Subcutaneous adipose tissue (tissue), 4 donors: ENCODE results near the gene PPP1R15A. TPM values are rescaled to one million over a fixed set of nuclear protein-coding genes. Genes with fewer than 3 reads are reported as not detected.

Experiments used
- total RNA-seq, 4 donors: library from RNA; depleted of rRNA; stranded (reverse); fragments of >200 nt; gene quantifications; one replicate each; pipeline ENCODE4 v1.1.0, GENCODE V29; 2016
- TF ChIP-seq, protein P1 (sequence below): fragments of 450-650 bp; IDR thresholded peaks from one replicate; pipeline ENCODE4 v1.5.1; 2016; ENCODE audit warnings: low read depth, mild to moderate bottlenecking, control low read depth, antibody characterized with exemption, moderate library complexity

Gene PPP1R15A
- total RNA-seq, 4 donors from 2014 or later = 30.5 to 81.7 (median 48.3) TPM

DNA sequence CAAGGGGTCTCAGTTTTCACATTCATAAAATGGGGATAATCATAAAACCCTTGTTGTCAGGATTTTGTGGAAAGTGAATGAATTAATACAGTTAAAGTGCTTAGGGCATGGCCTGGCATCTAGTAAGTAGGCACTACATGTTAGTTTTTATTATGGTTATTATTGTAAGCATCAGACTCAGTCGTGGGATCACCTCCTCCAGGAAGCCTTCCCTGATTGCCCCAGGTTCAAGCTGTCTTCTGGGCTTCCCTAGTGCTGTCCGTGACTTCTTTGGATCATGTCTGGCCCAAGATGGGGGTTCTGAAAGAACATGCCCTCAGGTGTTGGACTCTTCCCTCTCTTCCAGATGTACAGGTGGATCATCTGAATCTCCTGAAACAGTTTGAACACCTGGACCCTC is 38.6 kb downstream of the PPP1R15A start:
- TF ChIP-seq, protein P1, sequence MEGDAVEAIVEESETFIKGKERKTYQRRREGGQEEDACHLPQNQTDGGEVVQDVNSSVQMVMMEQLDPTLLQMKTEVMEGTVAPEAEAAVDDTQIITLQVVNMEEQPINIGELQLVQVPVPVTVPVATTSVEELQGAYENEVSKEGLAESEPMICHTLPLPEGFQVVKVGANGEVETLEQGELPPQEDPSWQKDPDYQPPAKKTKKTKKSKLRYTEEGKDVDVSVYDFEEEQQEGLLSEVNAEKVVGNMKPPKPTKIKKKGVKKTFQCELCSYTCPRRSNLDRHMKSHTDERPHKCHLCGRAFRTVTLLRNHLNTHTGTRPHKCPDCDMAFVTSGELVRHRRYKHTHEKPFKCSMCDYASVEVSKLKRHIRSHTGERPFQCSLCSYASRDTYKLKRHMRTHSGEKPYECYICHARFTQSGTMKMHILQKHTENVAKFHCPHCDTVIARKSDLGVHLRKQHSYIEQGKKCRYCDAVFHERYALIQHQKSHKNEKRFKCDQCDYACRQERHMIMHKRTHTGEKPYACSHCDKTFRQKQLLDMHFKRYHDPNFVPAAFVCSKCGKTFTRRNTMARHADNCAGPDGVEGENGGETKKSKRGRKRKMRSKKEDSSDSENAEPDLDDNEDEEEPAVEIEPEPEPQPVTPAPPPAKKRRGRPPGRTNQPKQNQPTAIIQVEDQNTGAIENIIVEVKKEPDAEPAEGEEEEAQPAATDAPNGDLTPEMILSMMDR = no peak

DNA sequence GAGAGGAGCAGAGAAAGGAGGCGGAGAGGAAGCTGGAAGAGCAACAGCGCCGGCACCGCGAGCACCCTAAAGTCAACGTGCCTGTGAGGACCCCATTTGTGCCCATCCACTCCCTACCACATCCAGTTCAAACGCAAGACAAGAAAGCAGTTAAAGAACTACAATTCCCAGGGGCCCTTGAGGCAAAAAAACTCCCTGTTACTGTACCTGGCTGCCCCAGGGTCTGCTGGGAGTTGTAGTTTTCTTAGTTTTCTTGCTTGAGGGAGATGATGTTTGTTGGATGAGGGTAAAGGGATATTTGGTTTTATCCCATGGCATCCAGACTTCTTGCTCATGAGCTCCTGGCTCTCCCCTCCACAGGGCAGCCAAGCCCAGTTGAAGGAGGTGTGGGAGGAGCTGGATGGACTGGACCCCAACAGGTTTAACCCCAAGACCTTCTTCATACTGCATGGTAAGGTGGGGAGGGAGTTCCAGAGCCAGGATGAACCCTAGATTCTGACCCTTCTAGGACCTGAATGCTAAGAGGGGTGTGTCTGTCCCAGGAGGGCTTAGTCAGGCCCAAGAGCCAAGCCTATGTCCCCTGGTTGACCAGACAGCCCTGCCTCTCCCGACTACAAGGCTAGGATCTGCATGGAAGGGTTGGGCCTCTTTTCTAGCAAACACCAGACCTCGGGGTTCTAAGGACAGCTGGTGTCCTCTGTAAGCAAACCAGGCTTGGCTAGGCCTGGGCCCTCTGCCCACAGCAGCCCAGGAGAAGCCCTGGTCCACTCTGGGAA is 41.1 kb downstream of the PPP1R15A start:
- TF ChIP-seq, protein P1 = no peak

DNA sequence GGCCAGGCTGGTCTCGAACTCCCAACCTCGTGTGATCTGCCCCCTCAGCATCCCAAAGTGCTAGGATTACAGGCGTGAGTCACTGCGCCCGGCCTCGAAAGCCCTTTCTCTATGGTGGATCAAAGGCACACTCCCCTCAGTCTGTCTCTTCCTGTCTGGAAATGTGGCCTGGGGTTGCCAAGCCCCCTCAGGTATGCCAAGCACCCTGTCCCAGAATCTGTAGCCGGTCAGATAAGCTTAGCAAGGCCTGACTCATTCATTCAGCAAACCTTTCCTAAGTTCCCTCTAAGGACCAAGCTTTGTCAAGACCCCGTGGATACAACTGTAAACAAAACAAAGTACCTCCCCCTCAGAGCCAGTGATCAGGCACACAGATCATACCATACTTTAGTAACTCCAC is 42.0 kb downstream of the PPP1R15A start:
- TF ChIP-seq, protein P1 = no peak

DNA sequence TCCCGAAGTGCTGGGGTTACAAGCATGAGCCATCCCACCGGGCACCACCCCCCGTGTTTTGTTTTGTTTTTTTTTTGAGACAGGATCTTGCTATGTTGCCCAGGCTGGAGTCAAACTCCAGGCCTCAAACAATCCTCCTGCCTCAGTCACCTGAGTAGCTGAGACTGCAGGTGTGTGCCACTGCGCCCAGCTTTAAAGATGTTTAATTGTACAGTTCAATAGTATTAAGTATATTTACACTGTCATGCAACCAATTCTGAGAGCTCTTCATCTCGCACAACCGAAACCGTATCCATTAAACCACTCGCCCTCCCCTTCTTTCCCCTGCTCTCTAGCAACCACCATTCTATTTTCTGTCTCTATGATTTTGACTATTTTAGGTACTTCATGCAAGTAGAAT is 43.5 kb downstream of the PPP1R15A start:
- TF ChIP-seq, protein P1 = no peak

DNA sequence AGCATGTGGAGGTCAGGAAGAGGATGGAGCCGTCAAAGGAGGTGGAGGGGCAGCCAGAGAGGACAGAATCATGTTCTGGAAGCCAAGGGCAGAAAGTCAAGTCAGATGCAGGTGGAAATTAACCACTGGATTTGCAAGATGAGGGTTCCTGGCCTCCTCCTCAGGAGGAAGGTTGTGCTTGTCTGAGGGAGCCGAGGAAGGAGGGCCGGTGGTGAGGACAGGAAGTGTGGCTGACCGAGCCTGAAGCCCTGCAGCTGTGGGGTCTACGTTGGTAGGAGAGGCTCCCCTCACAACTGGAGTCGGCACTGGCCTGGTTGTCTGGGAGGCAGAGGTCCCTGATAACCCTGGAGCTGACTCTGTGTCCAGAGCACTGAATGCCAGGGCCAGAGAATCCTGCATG is 45.9 kb downstream of the PPP1R15A start:
- TF ChIP-seq, protein P1 = no peak

DNA sequence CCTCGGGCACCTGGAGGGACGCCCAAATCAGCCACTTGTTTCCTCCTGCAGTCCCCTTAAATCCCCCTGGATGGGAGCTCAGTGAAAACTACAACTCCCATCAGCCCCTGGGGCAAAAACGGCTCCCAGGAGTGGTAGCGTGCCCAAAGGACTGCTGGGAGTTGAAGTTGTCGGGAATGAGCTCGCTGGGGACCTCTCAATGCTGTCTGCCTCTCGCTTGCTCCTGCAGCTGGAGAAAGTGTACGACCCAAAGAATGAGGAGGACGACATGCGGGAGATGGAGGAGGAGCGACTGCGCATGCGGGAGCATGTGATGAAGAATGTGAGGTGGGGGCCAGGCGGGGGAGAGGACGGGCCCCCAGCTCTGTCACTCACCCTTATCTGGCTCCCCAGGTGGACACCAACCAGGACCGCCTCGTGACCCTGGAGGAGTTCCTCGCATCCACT is 46.6 kb downstream of the PPP1R15A start:
- TF ChIP-seq, protein P1 = no peak

DNA sequence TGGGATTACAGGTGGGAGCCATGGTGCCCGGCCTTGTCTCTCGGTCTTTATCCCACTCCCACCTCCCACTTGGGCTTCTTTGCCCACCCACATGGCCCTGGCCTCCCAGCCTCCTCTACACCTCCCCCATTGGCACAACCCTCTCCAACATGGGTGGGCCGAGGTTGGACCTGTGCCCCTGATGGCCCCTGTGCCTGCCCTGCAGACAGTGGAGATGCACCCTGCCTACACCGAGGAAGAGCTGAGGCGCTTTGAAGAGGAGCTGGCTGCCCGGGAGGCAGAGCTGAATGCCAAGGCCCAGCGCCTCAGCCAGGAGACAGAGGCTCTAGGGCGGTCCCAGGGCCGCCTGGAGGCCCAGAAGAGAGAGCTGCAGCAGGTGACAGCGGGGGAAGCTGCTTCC is 48.7 kb downstream of the PPP1R15A start:
- TF ChIP-seq, protein P1 = no peak
